AG08395 (cell line): ENCODE data around the gene ERC2.

Source experiments
- DNase-seq: peaks from one replicate; pipeline ENCODE4 v3.0.0; 2012; ENCODE audit warnings: mixed read lengths, low spot score

Gene ERC2

DNA sequence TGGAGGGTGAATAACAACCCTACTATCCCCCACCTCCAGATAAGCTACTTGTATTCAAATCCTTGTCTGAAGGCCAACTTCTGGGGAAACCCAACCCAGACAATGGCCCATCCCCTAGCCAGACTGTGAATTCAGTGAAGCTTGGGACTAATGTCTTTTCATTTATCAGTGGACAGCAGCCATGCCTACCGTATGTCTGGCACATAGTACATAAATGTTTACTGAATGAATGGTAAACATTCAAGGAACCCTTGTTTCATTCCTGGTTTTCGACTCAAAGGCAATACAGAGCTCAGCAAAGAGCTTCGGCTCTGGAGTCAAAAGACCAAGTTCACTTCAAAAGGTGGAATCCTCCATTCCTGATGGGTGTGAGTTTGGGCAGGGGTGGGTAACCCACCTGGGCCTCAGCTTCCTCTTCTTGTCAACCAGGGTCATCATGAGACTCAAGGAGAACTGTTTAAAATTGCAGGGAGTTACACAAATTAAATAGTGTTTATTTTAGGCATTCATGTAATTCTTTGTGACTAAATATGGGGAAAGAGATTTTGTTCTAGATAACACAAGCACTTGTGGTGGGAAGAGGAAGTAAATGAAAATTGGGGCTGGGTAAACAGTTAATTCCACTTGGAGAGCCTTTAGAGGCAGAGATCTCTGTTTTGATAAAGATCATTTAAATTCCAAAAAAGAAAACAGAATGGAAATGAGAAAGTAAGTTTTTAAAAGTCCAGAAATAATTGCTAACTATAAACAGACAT is 677.5 kb downstream of the ERC2 start:
- no peak for DNase-seq

DNA sequence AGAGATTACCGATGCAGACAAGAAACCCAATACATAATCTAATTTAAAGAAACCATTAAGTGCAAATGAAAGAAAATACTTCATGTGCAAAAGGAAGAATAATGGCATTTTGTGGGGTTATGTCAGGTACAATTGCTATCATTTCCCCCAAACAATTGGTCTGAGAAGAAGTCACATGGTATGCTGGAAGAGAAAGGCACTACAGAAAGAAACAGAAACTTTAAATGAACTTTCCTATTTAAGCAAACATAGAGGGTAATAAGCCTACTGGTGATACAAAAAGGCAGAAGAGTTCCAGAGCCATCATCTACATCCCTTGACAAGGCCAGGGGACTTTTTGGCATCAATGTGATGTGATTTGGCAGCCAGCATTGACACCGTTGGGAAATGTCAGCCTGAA is 678.8 kb downstream of the ERC2 start:
- DNase-seq = no peak

DNA sequence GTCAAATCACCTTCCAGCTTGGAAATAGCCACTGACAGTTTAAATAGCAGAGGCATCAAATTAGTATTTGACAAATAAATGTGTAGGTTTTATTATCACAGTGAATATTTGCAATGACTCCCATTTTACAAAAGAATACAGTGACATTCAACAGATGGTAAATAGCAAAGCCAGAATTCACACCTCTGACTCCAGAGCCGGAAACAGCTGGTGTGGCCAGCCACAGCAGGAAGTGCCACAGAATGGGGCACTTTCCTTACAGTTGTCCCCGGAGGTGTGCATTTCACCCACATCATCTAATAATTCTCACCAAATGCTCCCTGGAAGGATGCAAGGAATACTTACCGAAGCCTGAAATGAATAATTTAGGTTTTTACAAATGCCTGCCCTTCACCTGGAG is 685.5 kb downstream of the ERC2 start:
- no peak for DNase-seq

DNA sequence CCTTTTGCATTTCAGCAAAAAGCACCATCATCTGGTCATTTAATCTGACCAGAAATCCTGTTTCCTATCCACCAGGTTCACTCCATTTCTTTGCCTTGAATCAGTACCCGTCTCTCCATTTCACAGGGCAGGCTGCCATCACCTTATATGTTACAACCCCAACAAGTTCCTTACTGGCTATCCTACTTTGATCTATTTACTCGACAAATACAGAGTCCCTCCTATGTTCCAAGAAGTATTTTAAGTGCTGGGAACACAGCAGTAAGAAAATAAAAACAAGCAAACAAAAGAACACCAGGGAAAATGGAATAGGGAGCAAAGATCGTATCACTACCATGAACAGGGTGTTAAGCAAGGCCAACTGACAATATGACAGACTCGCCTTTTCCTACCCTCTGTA is 685.9 kb downstream of the ERC2 start:
- DNase-seq = no peak

DNA sequence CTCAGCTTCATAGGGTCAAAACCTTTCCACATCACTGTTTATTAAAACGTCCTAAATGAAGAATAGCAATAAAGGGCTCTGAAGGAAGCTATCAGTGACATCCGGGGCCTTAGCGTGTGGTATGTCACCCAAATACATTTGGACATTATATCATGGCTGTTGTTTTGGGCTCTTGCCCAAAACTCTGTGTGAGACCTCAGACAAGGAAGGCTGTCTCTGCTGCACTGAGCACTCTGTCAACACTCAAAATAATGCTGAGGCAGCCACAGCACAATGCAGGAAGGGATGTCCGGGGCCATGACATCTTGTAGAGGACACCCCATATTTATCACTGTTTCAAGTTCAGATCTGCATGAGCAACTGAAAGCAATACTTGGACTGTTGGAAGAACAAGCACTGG is 687.4 kb downstream of the ERC2 start:
- DNase-seq = no peak

DNA sequence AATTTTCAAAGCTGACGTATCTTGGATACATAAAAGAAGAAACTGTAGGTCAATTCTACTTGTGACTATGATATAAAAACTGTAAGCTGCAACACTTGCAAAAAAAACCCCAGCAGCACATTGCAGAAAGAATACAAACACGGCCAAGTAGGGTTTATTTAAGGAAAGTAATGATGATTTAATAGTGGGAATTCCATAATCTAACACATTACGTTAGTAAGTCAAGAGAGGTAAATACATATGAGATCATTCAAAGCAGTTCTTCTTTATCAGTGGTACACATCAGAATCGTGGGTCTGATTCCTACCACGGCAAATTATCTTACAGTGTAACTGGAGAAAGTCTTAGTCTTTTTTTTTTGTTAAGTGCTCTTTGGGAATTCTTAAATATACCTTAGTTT is 688.7 kb downstream of the ERC2 start:
- DNase-seq = no peak

DNA sequence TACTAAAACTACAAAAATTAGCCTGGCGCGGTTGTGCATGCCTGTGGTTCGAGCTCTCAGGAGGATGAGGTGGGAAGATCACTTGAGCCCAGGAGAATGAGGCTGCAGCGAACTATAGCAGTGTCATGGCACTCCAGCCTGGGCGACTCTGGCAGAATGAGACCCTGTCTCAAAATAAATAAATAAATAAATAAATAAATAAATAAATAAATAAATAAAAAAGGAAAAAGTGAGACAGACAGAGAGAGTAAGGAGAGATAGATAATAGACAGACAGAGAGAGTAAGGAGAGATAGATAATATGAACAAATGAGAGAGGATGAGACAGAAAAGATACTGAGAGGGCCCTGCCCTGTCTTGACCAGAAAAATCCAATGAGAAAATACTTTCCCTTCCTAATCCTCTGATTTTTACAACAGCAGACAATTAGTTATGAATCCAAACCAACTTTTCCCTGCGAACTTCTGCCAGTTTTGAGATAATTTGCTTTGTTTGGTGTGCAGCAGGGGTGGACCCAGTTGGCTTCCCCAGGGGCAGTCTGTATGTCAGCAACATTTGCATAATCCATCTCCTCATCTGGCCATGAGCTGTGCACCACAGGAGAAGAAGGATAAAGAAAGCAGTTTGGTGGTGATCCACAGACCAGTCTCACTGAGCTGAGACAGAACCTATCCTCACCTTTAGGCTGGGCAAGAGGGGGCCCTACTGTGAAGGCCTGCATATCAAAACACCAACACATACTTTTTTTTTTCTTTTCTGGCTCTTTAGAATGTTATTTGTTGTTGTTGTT is 692.7 kb downstream of the ERC2 start:
- DNase-seq = no peak

DNA sequence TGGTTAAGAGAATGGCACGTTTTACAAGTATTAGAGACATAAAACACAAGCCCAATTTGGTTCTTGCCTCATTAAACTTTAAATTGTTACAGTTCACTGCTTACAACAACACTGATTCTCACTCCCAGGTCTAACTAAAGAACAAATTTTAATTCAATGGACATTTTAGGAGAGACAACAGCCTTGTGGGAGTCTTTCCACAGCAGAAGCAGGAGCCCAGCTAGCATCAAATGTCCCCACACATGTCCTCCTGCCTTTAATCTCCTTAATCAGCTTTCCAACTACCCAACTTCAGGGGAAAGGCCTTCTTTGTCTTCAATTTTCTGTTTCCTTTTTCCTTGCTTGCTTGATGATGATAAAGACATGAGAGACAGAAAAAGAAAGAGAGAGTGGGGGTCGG is 693.4 kb downstream of the ERC2 start:
- DNase-seq = no peak

DNA sequence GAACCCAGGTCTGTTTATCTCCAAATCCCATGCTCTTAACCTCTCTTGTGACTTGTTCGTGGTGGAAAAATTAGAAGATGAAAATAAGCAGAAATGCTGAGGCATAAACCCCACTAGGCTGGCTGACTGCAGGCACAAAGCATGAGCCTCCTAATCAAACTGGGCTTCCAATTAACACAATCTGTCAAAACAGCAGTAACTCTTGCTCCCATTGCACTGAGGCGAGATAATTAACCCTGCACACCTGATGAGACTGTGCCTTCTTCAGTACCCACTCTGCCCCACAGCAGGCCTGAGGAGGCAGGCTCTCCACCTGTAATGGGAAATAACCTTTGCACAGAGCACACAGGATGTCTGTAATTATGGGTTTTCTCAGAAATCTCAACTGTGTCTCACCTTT is 696.8 kb downstream of the ERC2 start:
- no peak for DNase-seq

DNA sequence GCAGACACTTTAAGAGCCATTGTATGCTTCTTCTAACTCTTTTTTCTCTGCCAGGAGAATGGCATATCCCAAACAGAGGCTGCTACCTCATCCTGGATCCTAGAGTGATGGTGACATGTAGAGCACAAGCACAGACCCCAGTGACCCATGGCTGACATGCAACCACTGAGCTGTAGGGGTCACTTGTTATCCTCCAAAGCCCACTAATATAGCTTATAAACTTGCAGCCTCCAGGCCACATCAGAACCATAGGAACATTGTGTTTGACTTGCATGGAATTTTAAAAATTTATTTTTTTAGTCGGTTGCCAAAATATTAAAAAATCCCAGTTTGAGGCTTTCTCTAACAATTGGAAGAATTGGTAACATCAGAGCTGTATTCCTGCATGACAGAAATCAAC is 698.2 kb downstream of the ERC2 start:
- DNase-seq = no peak

DNA sequence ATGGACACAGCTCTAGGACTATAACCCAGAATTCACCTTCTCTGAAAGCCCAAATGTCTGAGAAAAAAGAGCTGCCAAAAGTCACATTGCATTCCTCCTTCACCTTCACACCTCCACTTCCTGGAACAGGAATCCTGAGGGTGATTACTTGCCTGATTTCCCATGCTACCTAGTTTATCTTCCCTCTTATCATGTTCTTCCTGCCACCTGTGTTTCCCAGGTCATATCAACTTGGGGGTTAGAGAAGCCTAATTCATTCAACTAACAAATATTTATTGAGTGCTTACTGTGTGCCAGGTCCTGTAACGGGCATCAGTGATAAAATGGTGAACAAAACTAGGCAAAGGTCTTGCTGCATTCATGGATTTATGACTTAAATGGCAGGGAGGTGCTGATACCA is 701.5 kb downstream of the ERC2 start:
- DNase-seq = no peak

DNA sequence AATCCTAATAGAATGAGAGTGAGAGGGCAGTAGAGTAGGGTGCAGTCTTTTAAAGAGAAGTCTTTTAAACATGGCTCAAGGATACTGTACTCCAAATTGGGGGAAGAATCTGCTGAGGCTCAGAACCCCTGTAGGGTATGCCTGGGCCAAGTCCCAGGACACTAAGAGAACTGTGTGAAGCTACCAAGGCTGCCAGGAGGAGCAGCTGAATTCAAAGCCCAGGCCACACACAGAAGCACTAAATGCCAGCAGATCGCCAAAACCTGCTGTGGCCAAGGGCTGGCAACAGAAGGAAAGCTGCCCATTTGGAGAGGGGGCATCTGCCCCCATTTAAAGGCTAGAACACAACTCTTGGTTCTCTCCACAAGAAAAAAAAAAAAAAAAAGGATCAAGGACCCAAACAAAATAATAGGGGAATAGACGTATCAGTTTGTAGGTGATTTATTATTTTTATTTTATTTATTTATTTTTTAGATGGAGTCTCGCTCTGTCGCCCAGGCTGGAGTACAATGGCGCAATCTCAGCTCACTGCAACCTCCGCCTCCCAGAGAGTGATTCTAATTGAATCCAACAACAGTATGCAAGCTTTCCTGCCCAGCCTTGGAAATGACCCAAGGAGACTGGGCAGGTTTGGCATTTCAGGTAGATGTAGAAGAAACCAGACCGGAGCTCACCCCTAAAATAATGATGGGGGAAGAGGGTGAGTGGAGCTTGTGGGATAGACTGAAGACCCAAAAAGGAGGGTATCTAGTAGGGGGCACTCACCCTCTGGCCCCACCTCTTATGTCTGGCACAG is 702.2 kb downstream of the ERC2 start:
- no peak for DNase-seq

DNA sequence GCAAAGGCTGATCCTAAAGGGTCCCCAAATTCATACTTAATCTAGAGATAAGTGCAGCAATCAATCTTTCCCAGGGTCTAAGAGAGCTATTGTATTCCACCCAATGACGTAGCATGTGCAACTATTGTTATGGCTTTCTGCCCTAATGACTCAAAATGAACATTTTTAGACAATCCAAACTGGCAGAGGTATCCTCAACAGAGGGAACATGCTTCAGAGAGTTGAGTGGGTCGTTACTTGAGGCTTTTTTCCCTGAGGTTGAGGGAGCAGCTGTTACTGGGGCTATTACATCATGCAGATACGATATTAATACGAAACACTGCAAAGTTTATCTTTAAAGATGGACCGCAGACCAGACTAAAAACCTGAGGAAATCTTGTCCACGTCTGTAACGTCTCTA is 702.9 kb downstream of the ERC2 start:
- no peak for DNase-seq

DNA sequence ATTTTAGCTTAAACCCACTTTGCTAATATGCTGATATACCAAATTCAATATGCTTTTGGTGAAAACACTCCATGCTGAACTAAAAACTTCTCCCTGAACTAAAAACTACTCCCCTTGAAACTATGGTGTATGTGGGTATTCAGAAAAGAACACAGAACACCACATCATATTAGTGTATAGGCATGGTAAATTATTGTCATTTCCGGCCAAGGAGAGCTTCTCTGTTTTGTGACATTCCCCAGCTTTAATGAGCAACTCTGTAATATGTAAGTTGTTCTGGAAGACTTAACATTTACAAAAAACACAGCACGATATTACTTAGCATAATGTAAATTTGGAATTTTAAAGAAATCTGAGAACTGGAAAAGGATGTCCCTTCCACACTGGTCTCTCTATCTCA is 711.3 kb downstream of the ERC2 start:
- DNase-seq = no peak

DNA sequence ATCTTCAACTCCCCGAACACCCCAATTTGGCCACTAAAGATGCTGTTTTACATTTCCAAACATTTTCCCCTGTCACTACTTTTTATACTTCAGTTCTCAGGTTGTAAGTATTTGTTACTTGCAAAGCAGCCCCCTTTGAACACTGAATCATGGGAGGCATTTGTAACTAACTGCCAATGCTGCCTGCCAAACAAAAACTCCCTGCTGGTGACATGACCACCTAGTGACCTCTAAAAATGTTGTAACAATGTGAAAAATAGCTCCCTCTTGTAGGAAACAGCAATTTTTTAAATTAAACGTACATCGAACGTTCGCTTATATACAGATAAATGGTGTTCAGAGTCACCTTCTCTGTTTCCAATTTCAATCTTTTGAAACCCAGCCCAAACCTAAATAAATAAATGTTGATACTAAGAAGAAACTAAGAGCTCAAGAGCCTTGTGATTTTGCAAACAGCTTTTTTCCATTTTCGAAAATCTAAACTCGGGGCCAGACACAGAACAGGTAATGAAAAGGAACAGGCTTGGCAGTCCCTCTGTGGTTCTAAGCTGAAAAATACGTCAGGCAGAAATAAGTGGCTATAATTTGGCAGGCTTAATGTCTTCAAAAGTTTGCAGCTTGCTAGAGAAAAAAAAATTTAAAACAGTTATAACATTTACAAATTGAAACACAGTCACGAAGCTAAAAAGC is 712.6 kb downstream of the ERC2 start:
- no peak for DNase-seq

DNA sequence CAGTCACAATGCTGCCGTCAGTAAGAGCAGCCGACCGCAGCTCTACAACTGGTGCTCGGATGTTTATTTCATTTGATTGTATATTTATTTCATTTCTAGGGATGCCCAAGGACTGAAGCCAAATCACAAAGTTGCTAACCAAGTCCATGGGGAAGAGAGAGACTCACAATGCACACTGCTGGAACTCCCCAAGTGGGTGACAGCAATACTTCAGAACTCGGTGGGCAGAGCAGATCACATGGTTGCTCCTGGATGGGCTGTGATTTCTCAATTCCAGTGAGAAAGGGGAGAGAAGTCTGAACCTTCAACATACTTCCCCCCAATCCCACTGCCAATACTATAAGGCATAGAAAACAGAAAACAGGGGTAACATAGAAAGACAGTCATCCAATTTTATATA is 715.4 kb downstream of the ERC2 start:
- DNase-seq = no peak

DNA sequence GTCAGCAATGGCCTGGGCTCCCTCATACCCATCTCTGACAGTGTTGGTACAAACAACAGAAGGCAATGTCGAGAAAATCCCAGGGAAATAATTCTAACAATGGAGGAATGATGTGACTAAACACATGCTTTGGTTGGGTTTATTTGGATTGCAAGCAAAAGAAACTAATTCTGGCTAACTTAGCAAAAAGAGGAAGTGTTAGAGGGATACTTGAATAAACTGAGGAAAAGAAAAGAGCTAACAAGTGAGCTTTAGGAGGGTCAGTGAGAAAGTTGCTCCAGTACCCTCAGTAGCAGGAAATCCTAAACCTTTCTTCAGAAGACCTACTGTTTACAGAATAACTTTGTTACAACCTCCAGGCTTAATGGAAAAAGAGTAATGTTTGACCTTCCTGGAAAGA is 716.5 kb downstream of the ERC2 start:
- DNase-seq = no peak

DNA sequence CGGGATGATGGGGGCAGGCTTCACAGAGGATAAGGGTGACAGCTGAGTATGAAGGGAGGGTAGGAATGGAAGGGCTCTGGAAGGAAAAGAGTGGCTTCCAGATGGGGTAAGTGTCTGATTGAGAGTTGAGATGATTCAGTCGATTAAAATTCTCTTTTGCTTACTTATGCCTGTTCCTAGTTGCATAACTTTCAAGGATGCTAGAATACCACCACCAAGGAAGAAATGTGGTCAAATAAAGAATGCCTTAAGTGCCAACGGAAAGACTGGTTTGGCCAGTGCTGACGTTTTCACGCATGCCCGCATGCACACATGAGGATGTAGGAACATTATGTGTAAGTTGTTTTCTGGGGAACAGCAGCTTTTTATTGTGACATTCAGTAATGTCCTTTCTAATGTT is 717.7 kb downstream of the ERC2 start:
- peak; percentile 90 for DNase-seq

DNA sequence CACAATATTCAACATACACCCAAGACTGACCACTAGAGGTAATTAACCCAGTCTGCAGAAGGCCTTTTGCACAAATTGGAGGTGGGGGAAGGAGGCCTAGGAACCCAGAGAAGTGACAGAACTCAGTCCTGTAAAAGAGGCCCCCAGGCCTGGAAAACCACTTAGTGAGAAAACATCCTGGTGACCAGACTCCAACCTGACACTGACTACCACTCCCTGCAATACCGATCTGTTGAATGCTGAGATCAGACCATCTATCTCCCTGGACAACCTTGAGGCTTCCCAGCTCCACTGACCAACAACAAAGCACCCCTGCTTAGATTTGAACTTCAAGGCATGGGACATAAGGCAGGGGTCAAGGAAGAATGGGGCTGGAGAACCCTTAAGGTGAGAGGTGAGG is 719.2 kb downstream of the ERC2 start:
- no peak for DNase-seq

DNA sequence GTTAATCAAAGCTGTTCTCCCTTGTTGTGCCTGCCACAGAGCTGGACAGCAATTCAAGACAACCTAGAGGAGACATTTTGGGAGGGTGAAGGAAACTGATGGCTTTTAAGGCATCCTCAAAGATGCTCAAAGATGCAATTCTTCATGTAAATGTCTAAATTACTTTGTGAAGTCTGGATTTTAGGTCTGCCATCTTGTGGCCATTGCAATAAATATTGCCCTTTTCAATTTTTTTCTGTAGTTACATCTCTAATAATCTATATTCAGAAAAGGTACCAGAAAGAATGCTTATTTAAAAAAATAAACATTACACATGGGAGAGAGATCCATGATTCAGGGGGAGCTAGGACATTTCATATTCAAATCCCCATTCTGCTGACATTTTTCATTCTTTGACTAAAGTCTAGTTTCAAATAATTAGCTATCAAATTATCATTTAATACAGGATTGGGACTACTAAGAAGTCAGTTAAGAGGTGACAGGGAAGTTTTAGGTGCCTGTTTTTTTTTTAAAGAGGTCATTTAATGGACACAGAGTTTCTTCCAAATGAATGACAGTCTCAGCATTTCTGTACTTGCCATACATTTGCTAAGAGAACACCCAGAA is 721.4 kb downstream of the ERC2 start:
- DNase-seq = peak; percentile 19

DNA sequence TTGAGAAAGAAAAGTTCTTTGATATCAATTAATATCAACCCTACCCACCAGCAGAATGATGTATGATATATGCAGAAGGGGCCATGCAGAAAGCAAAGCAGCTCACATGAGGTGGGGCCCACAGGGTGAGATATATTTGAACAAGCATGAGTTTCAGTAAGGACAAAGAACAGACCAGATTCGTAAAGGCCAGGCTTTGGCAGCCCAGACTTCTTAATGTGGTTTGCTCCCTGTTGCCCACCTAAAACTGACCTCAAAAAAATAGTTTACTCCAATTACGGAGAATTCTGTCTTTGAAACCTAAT is 725.5 kb downstream of the ERC2 start:
- DNase-seq = no peak
